HG02970 (cell line): Measurements from ENCODE around the gene ADA.

Experiments used
- ATAC-seq: cut with Tn5 transposase; IDR thresholded peaks from one replicate; pipeline ENCODE4 v1.9.1; 2021; ENCODE audit warnings: mild to moderate bottlenecking, moderate library complexity, moderate number of reproducible peaks; ENCODE audit not compliant: unreplicated experiment, low FRiP score

ADA gene

GRCh38 chr20:44646641-44647274 lies 4.7 kb downstream of the ADA start:
- ATAC-seq = peak; percentile 33

GRCh38 chr20:44646023-44646640 lies 5.4 kb downstream of the ADA start:
- ATAC-seq = no peak

- ATAC-seq = no peak
Measured at GRCh38 chr20:44644667-44645131, 6.8 kb downstream of the ADA start.

- no peak for ATAC-seq
Measured at GRCh38 chr20:44644230-44644617, 7.3 kb downstream of the ADA start.

GRCh38 chr20:44643596-44644229 lies 7.8 kb downstream of the ADA start:
- no peak for ATAC-seq

GRCh38 chr20:44643154-44643519 lies 8.4 kb downstream of the ADA start:
- ATAC-seq = no peak

GRCh38 chr20:44642203-44643153 lies 9.0 kb downstream of the ADA start:
- ATAC-seq = no peak

GRCh38 chr20:44641325-44641724 lies 10.2 kb downstream of the ADA start:
- no peak for ATAC-seq

GRCh38 chr20:44640522-44640921 lies 11.0 kb downstream of the ADA start:
- no peak for ATAC-seq

GRCh38 chr20:44637522-44638372 lies 13.8 kb downstream of the ADA start:
- no peak for ATAC-seq

- no peak for ATAC-seq
Measured at GRCh38 chr20:44637042-44637441, 14.5 kb downstream of the ADA start.

GRCh38 chr20:44635877-44636276 lies 15.6 kb downstream of the ADA start:
- ATAC-seq = no peak

- no peak for ATAC-seq
Measured at GRCh38 chr20:44633872-44634600, 17.5 kb downstream of the ADA start.

- ATAC-seq = no peak
Measured at GRCh38 chr20:44633187-44633810, 18.2 kb downstream of the ADA start.

GRCh38 chr20:44632103-44632752 lies 19.3 kb downstream of the ADA start:
- ATAC-seq = no peak

GRCh38 chr20:44630297-44630696 lies 21.2 kb downstream of the ADA start:
- no peak for ATAC-seq

- no peak for ATAC-seq
Measured at GRCh38 chr20:44629542-44629941, 22.0 kb downstream of the ADA start.

- ATAC-seq = no peak
Measured at GRCh38 chr20:44629017-44629385, 22.5 kb downstream of the ADA start.
